ENCODE data around the gene TPRA1. TPM values are rescaled to one million over a fixed set of nuclear protein-coding genes. Genes with fewer than 3 reads are reported as not detected.

The TPRA1 gene
- total RNA-seq, 1 donor from 2014 or later, result 15.1 TPM

GRCh38 chr3:127629467-127630403, 39.2 kb upstream of the TPRA1 start:
- peak overlapping the region in 1 of 3 donors; percentile 72 for H3K9ac ChIP-seq (ENCODE audit: low read depth in 1 of 3, low read length in 3 of 3)
- no peak overlapping the region for H3K27ac ChIP-seq (ENCODE audit: low read depth, low read length)
- no peaks in the 10 kb centered on the region for H3K9me3 ChIP-seq (ENCODE audit: control insufficient read depth in 3 of 3, low read length in 3 of 3)
- H3K4me3 ChIP-seq (ENCODE audit: low read length in 3 of 3), result peak overlapping the region; percentile 69 to 79 (median 77)
- H3K36me3 ChIP-seq (ENCODE audit: control insufficient read depth in 3 of 3, insufficient read depth in 3 of 3, low read length in 3 of 3), result no peaks in the 10 kb centered on the region
- H3K4me1 ChIP-seq (ENCODE audit: control insufficient read depth in 3 of 3, insufficient read depth in 3 of 3, low read length in 3 of 3), result peaks cover 8 to 15% (median 13%) of the 10 kb centered on the region in 3 donors
- peaks cover 4 to 5% (median 5%) of the 10 kb centered on the region in 3 donors for H3K27me3 ChIP-seq (ENCODE audit: control insufficient read depth in 3 of 3, insufficient read depth in 3 of 3, low read length in 3 of 3)

DNA sequence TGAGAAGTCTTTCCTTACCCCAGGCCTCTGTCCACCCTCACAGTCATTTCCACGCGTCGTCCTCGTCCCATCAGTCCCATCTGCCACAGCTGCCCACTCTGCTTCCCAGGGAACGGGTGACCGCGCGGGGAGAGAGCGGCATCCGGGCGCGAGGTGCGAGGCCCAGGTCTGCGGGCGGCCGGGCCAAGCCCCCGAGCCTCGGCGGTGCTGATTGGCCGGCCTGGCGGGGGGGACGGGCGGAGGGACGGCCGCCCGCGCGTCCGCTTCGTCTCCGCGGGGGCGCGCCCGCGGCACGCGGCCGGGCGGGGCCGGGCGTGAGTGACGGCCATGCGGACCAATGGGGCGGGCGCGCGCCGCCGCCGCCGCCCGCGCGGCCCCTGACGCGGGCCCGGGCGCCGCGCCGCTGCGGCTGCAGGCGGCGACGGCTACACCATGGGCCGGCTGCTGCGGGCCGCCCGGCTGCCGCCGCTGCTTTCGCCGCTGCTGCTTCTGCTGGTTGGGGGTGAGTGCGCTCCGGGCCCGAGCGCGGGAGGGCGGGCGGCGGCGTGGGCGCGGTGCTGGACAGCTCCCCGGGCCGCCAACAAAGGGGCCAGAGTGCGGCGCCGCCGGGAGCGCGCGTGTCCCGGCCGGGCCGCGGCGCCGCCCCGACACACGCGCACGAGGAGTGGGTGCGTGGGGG, 38.4 kb upstream of the TPRA1 start, which contains the start of gene PODXL2:
Gene PODXL2, plus strand, starts transcription at position 398 of the 679 bp plus-strand sequence. Its CDS starts 35 bp downstream, at position 433.
- Histone ChIP-seq H3K4me1 (ENCODE audit: control insufficient read depth in 3 of 3, insufficient read depth in 3 of 3, low read length in 3 of 3) (peaks cover 8 to 15% (median 13%) of the 10 kb centered on the region in 3 donors), H3K4me3 (ENCODE audit: low read length in 3 of 3) (peak within 1 kb of the TSS; percentile 69 to 79 (median 77)), H3K27ac (ENCODE audit: low read depth, low read length) (no peak within 1 kb of the TSS), H3K27me3 (ENCODE audit: control insufficient read depth in 3 of 3, insufficient read depth in 3 of 3, low read length in 3 of 3) (peaks cover 4 to 5% (median 5%) of the 10 kb centered on the region in 3 donors), H3K9ac (ENCODE audit: low read depth in 1 of 3, low read length in 3 of 3) (peak within 1 kb of the TSS in 1 of 3 donors; percentile 72), H3K9me3 (ENCODE audit: control insufficient read depth in 3 of 3, low read length in 3 of 3) (no peaks in the 10 kb centered on the region), H3K36me3 (ENCODE audit: control insufficient read depth in 3 of 3, insufficient read depth in 3 of 3, low read length in 3 of 3) (no peaks in the 10 kb centered on the region)

DNA sequence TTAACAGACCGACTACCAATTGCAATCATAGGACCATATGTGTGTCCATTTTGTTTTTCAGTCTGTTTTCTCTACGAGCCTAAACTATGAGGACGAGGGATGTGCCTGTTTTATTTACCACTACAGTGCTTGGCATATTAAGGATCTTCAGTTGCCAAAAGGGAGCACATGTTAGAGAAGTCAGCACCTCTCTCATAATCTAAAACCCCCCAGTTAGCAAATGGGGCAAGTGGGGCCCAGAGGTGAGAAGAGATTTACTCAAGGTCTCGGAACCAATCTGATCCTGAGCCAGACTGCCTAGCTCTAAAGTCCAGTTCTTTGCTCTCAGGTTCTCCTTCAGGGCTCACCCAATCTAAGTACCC, 37.9 kb upstream of the TPRA1 start:
- Histone ChIP-seq H3K9ac (ENCODE audit: low read depth in 1 of 3, low read length in 3 of 3) (no peak overlapping the region), H3K4me3 (ENCODE audit: low read length in 3 of 3) (peak overlapping the region in 1 of 3 donors; percentile 35), H3K36me3 (ENCODE audit: control insufficient read depth in 3 of 3, insufficient read depth in 3 of 3, low read length in 3 of 3) (no peaks in the 10 kb centered on the region), H3K27ac (ENCODE audit: low read depth, low read length) (no peak overlapping the region), H3K27me3 (ENCODE audit: control insufficient read depth in 3 of 3, insufficient read depth in 3 of 3, low read length in 3 of 3) (peaks cover 4 to 5% (median 5%) of the 10 kb centered on the region in 3 donors), H3K9me3 (ENCODE audit: control insufficient read depth in 3 of 3, low read length in 3 of 3) (no peaks in the 10 kb centered on the region), H3K4me1 (ENCODE audit: control insufficient read depth in 3 of 3, insufficient read depth in 3 of 3, low read length in 3 of 3) (peaks cover 8 to 15% (median 13%) of the 10 kb centered on the region in 3 donors)

- no peaks in the 10 kb centered on the region for H3K9me3 ChIP-seq (ENCODE audit: control insufficient read depth in 3 of 3, low read length in 3 of 3)
- peaks cover 7 to 15% (median 12%) of the 10 kb centered on the region in 3 donors for H3K36me3 ChIP-seq (ENCODE audit: control insufficient read depth in 3 of 3, insufficient read depth in 3 of 3, low read length in 3 of 3)
- H3K27me3 ChIP-seq (ENCODE audit: control insufficient read depth in 3 of 3, insufficient read depth in 3 of 3, low read length in 3 of 3), result peaks cover 2 to 5% (median 2%) of the 10 kb centered on the region in 3 donors
- H3K4me3 ChIP-seq (ENCODE audit: low read length in 3 of 3), result no peak overlapping the region
- H3K4me1 ChIP-seq (ENCODE audit: control insufficient read depth in 3 of 3, insufficient read depth in 3 of 3, low read length in 3 of 3), result peaks cover 8 to 15% (median 13%) of the 10 kb centered on the region in 3 donors
- H3K27ac ChIP-seq (ENCODE audit: low read depth, low read length), result no peak overlapping the region
- no peak overlapping the region for H3K9ac ChIP-seq (ENCODE audit: low read depth in 1 of 3, low read length in 3 of 3)
Measured at GRCh38 chr3:127625821-127626220, 35.3 kb upstream of the TPRA1 start.

GRCh38 chr3:127624063-127624462, 33.5 kb upstream of the TPRA1 start:
- H3K9me3 ChIP-seq (ENCODE audit: control insufficient read depth in 3 of 3, low read length in 3 of 3), result no peaks in the 10 kb centered on the region
- no peak overlapping the region for H3K9ac ChIP-seq (ENCODE audit: low read depth in 1 of 3, low read length in 3 of 3)
- no peaks in the 10 kb centered on the region for H3K27me3 ChIP-seq (ENCODE audit: control insufficient read depth in 3 of 3, insufficient read depth in 3 of 3, low read length in 3 of 3)
- peaks cover 13 to 20% (median 19%) of the 10 kb centered on the region in 3 donors for H3K36me3 ChIP-seq (ENCODE audit: control insufficient read depth in 3 of 3, insufficient read depth in 3 of 3, low read length in 3 of 3)
- H3K27ac ChIP-seq (ENCODE audit: low read depth, low read length), result no peak overlapping the region
- H3K4me3 ChIP-seq (ENCODE audit: low read length in 3 of 3), result no peak overlapping the region
- H3K4me1 ChIP-seq (ENCODE audit: control insufficient read depth in 3 of 3, insufficient read depth in 3 of 3, low read length in 3 of 3), result peaks cover 0 to 2% (median 2%) of the 10 kb centered on the region in 3 donors

GRCh38 chr3:127622772-127623576, 32.4 kb upstream of the TPRA1 start:
- Histone ChIP-seq H3K9me3 (ENCODE audit: control insufficient read depth in 3 of 3, low read length in 3 of 3) (no peaks in the 10 kb centered on the region), H3K4me3 (ENCODE audit: low read length in 3 of 3) (no peak overlapping the region), H3K4me1 (ENCODE audit: control insufficient read depth in 3 of 3, insufficient read depth in 3 of 3, low read length in 3 of 3) (no peaks in the 10 kb centered on the region), H3K27ac (ENCODE audit: low read depth, low read length) (no peak overlapping the region), H3K9ac (ENCODE audit: low read depth in 1 of 3, low read length in 3 of 3) (no peak overlapping the region), H3K27me3 (ENCODE audit: control insufficient read depth in 3 of 3, insufficient read depth in 3 of 3, low read length in 3 of 3) (no peaks in the 10 kb centered on the region), H3K36me3 (ENCODE audit: control insufficient read depth in 3 of 3, insufficient read depth in 3 of 3, low read length in 3 of 3) (peaks cover 19 to 30% (median 20%) of the 10 kb centered on the region in 3 donors)

GRCh38 chr3:127622031-127622430, 31.5 kb upstream of the TPRA1 start:
- Histone ChIP-seq H3K27ac (ENCODE audit: low read depth, low read length) (no peak overlapping the region), H3K9ac (ENCODE audit: low read depth in 1 of 3, low read length in 3 of 3) (no peak overlapping the region), H3K9me3 (ENCODE audit: control insufficient read depth in 3 of 3, low read length in 3 of 3) (no peaks in the 10 kb centered on the region), H3K4me1 (ENCODE audit: control insufficient read depth in 3 of 3, insufficient read depth in 3 of 3, low read length in 3 of 3) (no peaks in the 10 kb centered on the region), H3K36me3 (ENCODE audit: control insufficient read depth in 3 of 3, insufficient read depth in 3 of 3, low read length in 3 of 3) (peaks cover 20 to 36% (median 27%) of the 10 kb centered on the region in 3 donors), H3K27me3 (ENCODE audit: control insufficient read depth in 3 of 3, insufficient read depth in 3 of 3, low read length in 3 of 3) (no peaks in the 10 kb centered on the region), H3K4me3 (ENCODE audit: low read length in 3 of 3) (no peak overlapping the region)

DNA sequence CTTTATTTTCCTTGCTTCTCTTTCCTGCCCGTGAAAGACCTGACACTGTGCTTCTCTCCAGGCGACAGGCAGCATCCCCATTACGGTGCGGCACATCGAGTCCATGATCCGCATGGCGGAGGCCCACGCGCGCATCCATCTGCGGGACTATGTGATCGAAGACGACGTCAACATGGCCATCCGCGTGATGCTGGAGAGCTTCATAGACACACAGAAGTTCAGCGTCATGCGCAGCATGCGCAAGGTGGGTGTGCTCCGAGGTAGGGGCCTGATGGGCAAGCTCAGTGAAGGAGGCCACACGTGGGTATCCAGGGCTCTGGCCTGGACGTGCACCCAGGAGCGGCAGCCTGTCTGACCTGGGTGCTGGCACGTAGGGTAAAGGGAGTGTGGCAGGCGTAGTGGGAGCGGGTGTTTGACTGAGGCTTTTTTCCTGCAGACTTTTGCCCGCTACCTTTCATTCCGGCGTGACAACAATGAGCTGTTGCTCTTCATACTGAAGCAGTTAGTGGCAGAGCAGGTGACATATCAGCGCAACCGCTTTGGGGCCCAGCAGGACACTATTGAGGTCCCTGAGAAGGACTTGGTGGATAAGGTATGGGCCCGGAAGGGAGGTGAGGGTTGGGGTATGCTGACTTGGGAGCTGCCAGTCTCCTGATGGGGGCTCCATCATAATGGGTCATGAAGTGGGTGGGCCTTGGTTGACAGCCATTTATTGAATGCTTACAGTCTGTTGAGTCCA, 30.3 kb upstream of the TPRA1 start:
- Histone ChIP-seq H3K4me1 (ENCODE audit: control insufficient read depth in 3 of 3, insufficient read depth in 3 of 3, low read length in 3 of 3) (no peaks in the 10 kb centered on the region), H3K27ac (ENCODE audit: low read depth, low read length) (no peak overlapping the region), H3K27me3 (ENCODE audit: control insufficient read depth in 3 of 3, insufficient read depth in 3 of 3, low read length in 3 of 3) (no peaks in the 10 kb centered on the region), H3K9ac (ENCODE audit: low read depth in 1 of 3, low read length in 3 of 3) (no peak overlapping the region), H3K9me3 (ENCODE audit: control insufficient read depth in 3 of 3, low read length in 3 of 3) (no peaks in the 10 kb centered on the region), H3K36me3 (ENCODE audit: control insufficient read depth in 3 of 3, insufficient read depth in 3 of 3, low read length in 3 of 3) (peaks cover 27 to 39% (median 33%) of the 10 kb centered on the region in 3 donors), H3K4me3 (ENCODE audit: low read length in 3 of 3) (no peak overlapping the region)

- Histone ChIP-seq H3K4me1 (ENCODE audit: control insufficient read depth in 3 of 3, insufficient read depth in 3 of 3, low read length in 3 of 3) (no peaks in the 10 kb centered on the region), H3K9ac (ENCODE audit: low read depth in 1 of 3, low read length in 3 of 3) (no peak overlapping the region), H3K9me3 (ENCODE audit: control insufficient read depth in 3 of 3, low read length in 3 of 3) (no peaks in the 10 kb centered on the region), H3K27ac (ENCODE audit: low read depth, low read length) (no peak overlapping the region), H3K36me3 (ENCODE audit: control insufficient read depth in 3 of 3, insufficient read depth in 3 of 3, low read length in 3 of 3) (peaks cover 27 to 39% (median 33%) of the 10 kb centered on the region in 3 donors), H3K4me3 (ENCODE audit: low read length in 3 of 3) (no peak overlapping the region), H3K27me3 (ENCODE audit: control insufficient read depth in 3 of 3, insufficient read depth in 3 of 3, low read length in 3 of 3) (no peaks in the 10 kb centered on the region)
Measured at GRCh38 chr3:127618891-127619290, 28.4 kb upstream of the TPRA1 start.
